IMR-90 (cell line): ENCODE measurements around the gene TDRD3. TPM values are rescaled to one million over a fixed set of nuclear protein-coding genes. Genes with fewer than 3 reads are reported as not detected.

ENCODE experiments used
- ATAC-seq: fragments of 200-7000 bp; cut with Tn5 transposase; 2 replicates; pipeline ENCODE4 v1.9.1; 2020; ENCODE audit warnings: low read depth, mild to moderate bottlenecking, moderate library complexity
- BruUV-seq: library from RNA; stranded (reverse); fragments of 400-500 nt; replicated peaks from 2 replicates; lab custom pipeline; 2021; lab: Mats Ljungman, UMichigan
- CTCF ChIA-PET: fragments of 300-600 bp; formaldehyde crosslinking; extraction: SDS; loops from one replicate; lab custom pipeline; 2021; ENCODE audit warnings: antibody characterized with exemption; lab: Yijun Ruan, JAX
- POLR2A ChIA-PET: fragments of 300-600 bp; sonication (Branson Sonifier 250); formaldehyde crosslinking; loops from one replicate; lab custom pipeline; 2022; ENCODE audit warnings: antibody characterized with exemption; ENCODE audit not compliant: unreplicated experiment; lab: Charles Lee
- DNase-seq: peaks from one replicate; pipeline ENCODE4 v3.0.0; 2013
- H2AFZ ChIP-seq: replicated peaks from 2 replicates; pipeline ENCODE3; 2013; ENCODE audit warnings: low read length, mild to moderate bottlenecking; ENCODE audit not compliant: poor library complexity
- H2AK5ac ChIP-seq: 2 replicates; pipeline ENCODE4 v1.6.1; 2013; ENCODE audit warnings: low read depth, low read length, inconsistent platforms
- H2AK9ac ChIP-seq: replicated peaks from 2 replicates; pipeline ENCODE3; 2013; ENCODE audit warnings: mild to moderate bottlenecking, low read depth, low read length, moderate library complexity; ENCODE audit not compliant: poor library complexity
- H2BK120ac ChIP-seq: 2 replicates; pipeline ENCODE4 v1.6.1; 2013; ENCODE audit warnings: low read depth, low read length, inconsistent platforms
- H2BK15ac ChIP-seq: 3 replicates; pipeline ENCODE4 v1.6.1; 2013; ENCODE audit warnings: low read depth, low read length, inconsistent platforms
- H2BK20ac ChIP-seq: 2 replicates; pipeline ENCODE4 v1.6.1; 2013; ENCODE audit warnings: low read depth, mild to moderate bottlenecking, inconsistent platforms, low read length, moderate library complexity
- H2BK5ac ChIP-seq: 2 replicates; pipeline ENCODE4 v1.6.1; 2013; ENCODE audit warnings: mild to moderate bottlenecking, low read depth, low read length, inconsistent platforms; ENCODE audit not compliant: poor library complexity, severe bottlenecking
- H3K14ac ChIP-seq: replicated peaks from 2 replicates; pipeline ENCODE4 v1.6.1; 2013; ENCODE audit warnings: low read depth, low read length, inconsistent platforms
- H3K18ac ChIP-seq: 2 replicates; pipeline ENCODE4 v1.6.1; 2013; ENCODE audit warnings: low read depth, low read length, control low read depth
- H3K23ac ChIP-seq: 2 replicates; pipeline ENCODE4 v1.6.1; 2013; ENCODE audit warnings: low read depth, low read length, inconsistent platforms
- H3K27ac ChIP-seq: 2 replicates; pipeline ENCODE4 v1.5.1; 2013; ENCODE audit warnings: mild to moderate bottlenecking, control low read depth, low read length; ENCODE audit not compliant: insufficient read depth
- H3K27me3 ChIP-seq: 2 replicates; pipeline ENCODE4 v1.6.1; 2013; ENCODE audit warnings: low read length; ENCODE audit not compliant: control insufficient read depth, insufficient read depth
- H3K36me3 ChIP-seq: 2 replicates; pipeline ENCODE4 v1.6.1; 2013; ENCODE audit warnings: low read length, mixed read lengths; ENCODE audit not compliant: control insufficient read depth, insufficient read depth
- H3K4ac ChIP-seq: 2 replicates; pipeline ENCODE4 v1.6.1; 2013; ENCODE audit warnings: low read depth, low read length, inconsistent platforms
- H3K4me1 ChIP-seq: 2 replicates; pipeline ENCODE4 v1.6.1; 2013; ENCODE audit warnings: low read length, mixed read lengths; ENCODE audit not compliant: control insufficient read depth, insufficient read depth
- H3K4me2 ChIP-seq: 2 replicates; pipeline ENCODE4 v1.6.1; 2013; ENCODE audit warnings: low read depth, mild to moderate bottlenecking, control low read depth, low read length, moderate library complexity
- H3K4me3 ChIP-seq: 2 replicates; pipeline ENCODE4 v1.5.1; 2013; ENCODE audit warnings: low read depth, mild to moderate bottlenecking, control low read depth, low read length, moderate library complexity; ENCODE audit not compliant: insufficient read depth
- H3K56ac ChIP-seq: 2 replicates; pipeline ENCODE4 v1.6.1; 2013; ENCODE audit warnings: low read length, inconsistent platforms; ENCODE audit not compliant: insufficient read depth; ENCODE audit errors: extremely low read depth
- H3K79me1 ChIP-seq, 2 experiments: 2 replicates each; pipeline ENCODE4 v1.6.1; 2013; ENCODE audit warnings: low read length in 2 of 2, inconsistent platforms in 1 of 2, low read depth in 1 of 2
- H3K9ac ChIP-seq: 2 replicates; pipeline ENCODE4 v1.6.1; 2013; ENCODE audit warnings: low read depth, low read length, control low read depth
- H3K9me1 ChIP-seq: 2 replicates; pipeline ENCODE4 v1.6.1; 2013; ENCODE audit warnings: low read length, inconsistent platforms; ENCODE audit not compliant: insufficient read depth
- H3K9me3 ChIP-seq: 2 replicates; pipeline ENCODE4 v1.6.1; 2013; ENCODE audit warnings: low read length; ENCODE audit not compliant: control insufficient read depth, insufficient read depth
- H4K20me1 ChIP-seq: 2 replicates; pipeline ENCODE4 v1.6.1; 2013; ENCODE audit warnings: low read length, inconsistent platforms; ENCODE audit not compliant: insufficient read depth
- H4K5ac ChIP-seq: 2 replicates; pipeline ENCODE4 v1.6.1; 2013; ENCODE audit warnings: mild to moderate bottlenecking, low read depth, low read length, control low read depth
- H4K8ac ChIP-seq, 2 experiments: 2 replicates each; pipeline ENCODE4 v1.6.1; 2013; ENCODE audit warnings: low read depth in 2 of 2, low read length in 2 of 2, control low read depth in 1 of 2, inconsistent platforms in 1 of 2
- H4K91ac ChIP-seq: 2 replicates; pipeline ENCODE4 v1.6.1; 2013; ENCODE audit warnings: low read depth, low read length, inconsistent platforms; ENCODE audit not compliant: insufficient read depth
- CEBPB ChIP-seq: IDR thresholded peaks from 2 replicates; pipeline ENCODE4 v1.6.1; 2012; ENCODE audit warnings: low read depth, low read length, improper control_type of control experiment
- FOS ChIP-seq: fragments of 150-350 bp; IDR thresholded peaks from 2 replicates; pipeline ENCODE4 v1.6.1; 2016; ENCODE audit warnings: low read depth, low read length
- POLR2A ChIP-seq: IDR thresholded peaks from 2 replicates; pipeline ENCODE4 v1.6.1; 2012; ENCODE audit warnings: mild to moderate bottlenecking, low read depth, low read length
- RAD21 ChIP-seq: IDR thresholded peaks from 2 replicates; pipeline ENCODE4 v1.6.1; 2012; ENCODE audit warnings: low read length, improper control_type of control experiment
- SMC3 ChIP-seq: fragments of 150-350 bp; IDR thresholded peaks from 2 replicates; pipeline ENCODE4 v1.6.1; 2016; ENCODE audit warnings: low read depth, mild to moderate bottlenecking, antibody characterized with exemption, low read length, moderate library complexity
- WGBS, 2 experiments: methylation state at CpG; one replicate each; pipeline versions ENCODE4 v1.1.5 to v1.1.7; 2013; ENCODE audit warnings: missing lambda C conversion rate in 2 of 2; ENCODE audit not compliant: insufficient read length in 1 of 2; ENCODE audit errors: extremely low coverage in 2 of 2; 5-methylcytosine and 5-hydroxymethylcytosine counted together
- dilution Hi-C: fragments of 300-500 bp; cut with HindIII; formaldehyde crosslinking; loops from one replicate; pipeline ENCODE4 v1.14.3; 2018; ENCODE audit warnings: low sequenced_read_pairs; ENCODE audit not compliant: unreplicated experiment
- in situ Hi-C: fragments of 300-500 bp; cut with MboI; formaldehyde crosslinking; loops from 3 replicates; pipeline ENCODE4 v1.14.3; 2019; ENCODE audit warnings: low sequenced_read_pairs, inconsistent platforms, mixed read lengths
- intact Hi-C: fragments of 100-400 bp; cut with micrococcal nuclease; formaldehyde crosslinking; loops from 2 replicates; pipeline ENCODE4 v1.10.0; 2022
- polyA plus RNA-seq, 3 experiments: library from polyadenylated mRNA; depleted of rRNA; stranded (reverse); fragments of >200 nt; gene quantifications; 2 replicates each; pipeline ENCODE4 v1.2.3, GENCODE V29; 2012; ENCODE audit warnings: low replicate concordance in 1 of 3
- total RNA-seq: library from RNA; depleted of rRNA; stranded (reverse); fragments of >200 nt; gene quantifications from 2 replicates; pipeline ENCODE4 v1.2.3, GENCODE V29; 2012
- TF ChIP-seq, protein P1 (sequence below): conservative IDR thresholded peaks from 2 replicates; pipeline ENCODE4 v1.5.1; 2012; ENCODE audit warnings: mild to moderate bottlenecking, low read depth, low read length, improper control_type of control experiment

The TDRD3 gene
- total and polyA plus RNA-seq, 2 of the 4 experiments (the other 2 are of a cell fraction), result 3.9 to 12.0 TPM

- Histone ChIP-seq H3K79me1 (no peaks in the 10 kb centered on the region), H2BK5ac (no peak overlapping the region), H4K20me1 (no peaks in the 10 kb centered on the region), H4K8ac (no peak overlapping the region), H2AFZ (no peak overlapping the region), H3K36me3 (no peaks in the 10 kb centered on the region), H4K5ac (no peak overlapping the region), H3K27ac (no peak overlapping the region), H2AK5ac (no peak overlapping the region), H4K91ac (no peak overlapping the region), H3K9me1 (no peaks in the 10 kb centered on the region), H3K9ac (no peak overlapping the region), H3K56ac (no peak overlapping the region), H3K14ac (no peak overlapping the region), H3K18ac (no peak overlapping the region), H3K23ac (no peak overlapping the region), H2BK15ac (no peak overlapping the region), H3K27me3 (peaks cover 3% of the 10 kb centered on the region; the same call in 1 of the 2 replicates), H2BK120ac (no peak overlapping the region), H3K4me2 (no peak overlapping the region), H3K4me1 (no peaks in the 10 kb centered on the region), H3K9me3 (no peaks in the 10 kb centered on the region), H3K4me3 (no peak overlapping the region), H2BK20ac (no peak overlapping the region), H2AK9ac (no peak overlapping the region), H3K4ac (no peak overlapping the region)
- BruUV-seq, result no TSS peak
- WGBS, 2 experiments, result 56% methylated on average over 1 of the region's 4 CpGs; no CpG with 5 or more reads in 1 of the 2 experiments
- peak; percentile 36 for DNase-seq
- ATAC-seq, result peak; percentile 57
- intact Hi-C loops (loop anchor here (1.0 kb wide), 2 partner anchors 145 to 169 kb away; no protein-coding TSS in a partner anchor), dilution Hi-C loops (no loop called here), in situ Hi-C loops (loop anchor here (10.0 kb wide), 1 partner anchor 143 kb away; no protein-coding TSS in a partner anchor)
- no peak for TF ChIP-seq POLR2A
- TF ChIP-seq RAD21, result peak; percentile 61
- TF ChIP-seq, protein P1, sequence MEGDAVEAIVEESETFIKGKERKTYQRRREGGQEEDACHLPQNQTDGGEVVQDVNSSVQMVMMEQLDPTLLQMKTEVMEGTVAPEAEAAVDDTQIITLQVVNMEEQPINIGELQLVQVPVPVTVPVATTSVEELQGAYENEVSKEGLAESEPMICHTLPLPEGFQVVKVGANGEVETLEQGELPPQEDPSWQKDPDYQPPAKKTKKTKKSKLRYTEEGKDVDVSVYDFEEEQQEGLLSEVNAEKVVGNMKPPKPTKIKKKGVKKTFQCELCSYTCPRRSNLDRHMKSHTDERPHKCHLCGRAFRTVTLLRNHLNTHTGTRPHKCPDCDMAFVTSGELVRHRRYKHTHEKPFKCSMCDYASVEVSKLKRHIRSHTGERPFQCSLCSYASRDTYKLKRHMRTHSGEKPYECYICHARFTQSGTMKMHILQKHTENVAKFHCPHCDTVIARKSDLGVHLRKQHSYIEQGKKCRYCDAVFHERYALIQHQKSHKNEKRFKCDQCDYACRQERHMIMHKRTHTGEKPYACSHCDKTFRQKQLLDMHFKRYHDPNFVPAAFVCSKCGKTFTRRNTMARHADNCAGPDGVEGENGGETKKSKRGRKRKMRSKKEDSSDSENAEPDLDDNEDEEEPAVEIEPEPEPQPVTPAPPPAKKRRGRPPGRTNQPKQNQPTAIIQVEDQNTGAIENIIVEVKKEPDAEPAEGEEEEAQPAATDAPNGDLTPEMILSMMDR, result peak; percentile 47
- TF ChIP-seq CEBPB, result no peak
- peak; percentile 51 for TF ChIP-seq SMC3
- no peak for TF ChIP-seq FOS
- CTCF ChIA-PET, result interaction anchor here (0.9 to 1.0 kb wide), 2 partner anchors 107 to 170 kb away, joined by 3 to 6 read pairs; no protein-coding TSS in a partner anchor
- POLR2A ChIA-PET, result no interaction called here
These were observed 221.1 kb downstream of the TDRD3 start for GRCh38 chr13:60617991-60618733.
